ENCODE data around the gene BEAN1. TPM values are rescaled to one million over a fixed set of nuclear protein-coding genes. Genes with fewer than 3 reads are reported as not detected.
A peak's percentile ranks its signal among the peaks of the same experiment; 100 is the strongest.

The BEAN1 gene
- total RNA-seq, 1 donor from 2014 or later: 1.2 TPM

DNA sequence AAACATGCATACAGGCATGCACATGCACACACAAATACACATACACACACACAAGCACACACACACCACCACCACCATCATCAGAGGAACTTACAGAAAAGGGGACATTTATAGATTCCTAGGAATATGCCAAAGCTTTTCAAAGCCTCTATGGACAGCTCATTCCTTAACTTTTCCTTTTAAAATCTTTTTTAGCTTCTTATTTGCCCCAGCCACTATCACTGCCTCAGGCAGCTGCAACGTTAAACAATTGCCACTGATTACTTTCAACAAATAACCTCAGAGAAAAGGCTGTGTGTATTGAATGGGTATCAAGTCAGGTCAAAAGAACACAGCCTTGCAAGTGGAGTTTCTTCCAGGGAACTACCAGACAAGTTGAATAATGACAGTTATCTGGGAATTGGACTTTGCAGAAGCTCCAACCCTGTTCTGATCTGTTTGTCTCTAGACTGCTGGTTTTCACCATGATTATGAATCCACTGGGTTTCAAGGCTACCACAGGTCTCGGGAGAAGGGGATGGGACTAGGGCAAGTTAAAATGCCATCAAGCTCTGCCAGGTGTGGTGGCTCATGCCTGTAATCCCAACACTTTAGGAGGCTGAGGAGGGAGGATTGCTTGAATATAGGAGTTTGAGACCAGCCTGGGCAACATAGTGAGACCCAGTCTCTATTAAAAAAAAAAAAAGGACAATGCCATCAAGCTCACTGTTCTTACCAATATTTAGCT is 21.9 kb upstream of the BEAN1 start:
- Mint-ChIP-seq H3K9me3 (ENCODE audit: unreplicated experiment) (peaks cover 3% of the 10 kb centered on the region), H3K27me3 (ENCODE audit: low read depth, unreplicated experiment) (peaks cover 14% of the 10 kb centered on the region), H3K36me3 (ENCODE audit: low read depth, unreplicated experiment) (peaks cover 4% of the 10 kb centered on the region), H3K4me3 (ENCODE audit: unreplicated experiment) (no peak overlapping the region), H3K4me1 (ENCODE audit: low read depth, unreplicated experiment) (peaks cover 21% of the 10 kb centered on the region), H3K27ac (ENCODE audit: unreplicated experiment) (no peak overlapping the region)
- Histone ChIP-seq H3K27me3 (ENCODE audit: insufficient read depth, low read length) (no peaks in the 10 kb centered on the region), H3K36me3 (ENCODE audit: insufficient read depth, low read length) (no peaks in the 10 kb centered on the region), H3K27ac (ENCODE audit: low read depth, low read length) (no peak overlapping the region), H4K20me1 (ENCODE audit: insufficient read depth, low read length) (no peaks in the 10 kb centered on the region), H2AFZ (ENCODE audit: low read depth, low read length) (no peak overlapping the region), H3K4me2 (ENCODE audit: low read length) (no peak overlapping the region), H3K4me1 (ENCODE audit: insufficient read depth, low read length) (peaks cover 18% of the 10 kb centered on the region), H3K79me2 (ENCODE audit: insufficient read depth, low read length) (no peaks in the 10 kb centered on the region), H3K9ac (ENCODE audit: low read length) (no peak overlapping the region), H3K4me3 (ENCODE audit: insufficient read depth, low read depth, low read length) (no peak overlapping the region), H3K9me3 (ENCODE audit: insufficient read depth, low read depth, low read length) (peaks cover 7% of the 10 kb centered on the region)
- no peak for DNase-seq (ENCODE audit: low read depth)
- no peak for FAIRE-seq
- TF ChIP-seq EZH2 (IDR thresholded peaks at IDR 0.05; ENCODE audit: insufficient read depth, low read length): no peak
- TF ChIP-seq, protein P1, sequence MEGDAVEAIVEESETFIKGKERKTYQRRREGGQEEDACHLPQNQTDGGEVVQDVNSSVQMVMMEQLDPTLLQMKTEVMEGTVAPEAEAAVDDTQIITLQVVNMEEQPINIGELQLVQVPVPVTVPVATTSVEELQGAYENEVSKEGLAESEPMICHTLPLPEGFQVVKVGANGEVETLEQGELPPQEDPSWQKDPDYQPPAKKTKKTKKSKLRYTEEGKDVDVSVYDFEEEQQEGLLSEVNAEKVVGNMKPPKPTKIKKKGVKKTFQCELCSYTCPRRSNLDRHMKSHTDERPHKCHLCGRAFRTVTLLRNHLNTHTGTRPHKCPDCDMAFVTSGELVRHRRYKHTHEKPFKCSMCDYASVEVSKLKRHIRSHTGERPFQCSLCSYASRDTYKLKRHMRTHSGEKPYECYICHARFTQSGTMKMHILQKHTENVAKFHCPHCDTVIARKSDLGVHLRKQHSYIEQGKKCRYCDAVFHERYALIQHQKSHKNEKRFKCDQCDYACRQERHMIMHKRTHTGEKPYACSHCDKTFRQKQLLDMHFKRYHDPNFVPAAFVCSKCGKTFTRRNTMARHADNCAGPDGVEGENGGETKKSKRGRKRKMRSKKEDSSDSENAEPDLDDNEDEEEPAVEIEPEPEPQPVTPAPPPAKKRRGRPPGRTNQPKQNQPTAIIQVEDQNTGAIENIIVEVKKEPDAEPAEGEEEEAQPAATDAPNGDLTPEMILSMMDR (IDR thresholded peaks at IDR 0.05; ENCODE audit: insufficient read depth, low read depth, low read length): no peak

DNA sequence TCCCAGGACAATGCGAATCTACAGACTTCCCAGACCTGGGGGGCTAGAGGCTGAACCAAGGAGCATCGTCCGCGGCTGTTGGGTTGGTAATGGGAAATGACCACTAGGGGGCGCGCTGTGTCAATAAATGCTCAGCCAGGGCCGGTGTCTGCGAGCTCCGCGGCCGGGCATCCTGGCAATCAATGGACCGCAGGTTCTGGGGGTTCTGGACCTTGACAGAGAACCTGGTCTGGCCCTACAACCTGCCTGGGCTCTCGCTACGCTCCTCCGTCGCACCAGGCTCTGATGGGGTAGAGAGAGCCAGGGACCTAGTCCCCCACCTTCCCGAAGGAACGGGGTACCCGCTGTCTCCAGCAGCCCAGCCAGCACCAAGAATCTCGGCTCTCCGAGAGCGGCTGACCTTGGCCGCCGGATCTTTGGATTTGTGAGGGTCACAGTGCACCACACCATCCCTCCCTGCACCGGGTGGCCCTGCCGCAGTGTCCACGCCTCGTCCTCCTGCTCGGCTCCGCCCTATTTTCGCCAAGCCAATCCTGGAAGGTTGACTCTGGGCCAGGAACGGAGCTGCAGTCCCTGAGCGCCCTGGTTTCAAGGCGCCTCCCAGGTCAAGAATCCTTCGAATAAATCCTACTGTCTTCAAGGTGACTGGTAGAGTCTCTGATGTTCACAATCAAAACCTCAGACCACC is 20.4 kb upstream of the BEAN1 start:
- no peaks in the 10 kb centered on the region for H3K27me3 ChIP-seq (ENCODE audit: insufficient read depth, low read length)
- H3K9ac ChIP-seq (ENCODE audit: low read length): peak overlapping the region; percentile 79
- H3K4me1 ChIP-seq (ENCODE audit: insufficient read depth, low read length): peaks cover 18% of the 10 kb centered on the region
- FAIRE-seq (no peak), DNase-seq (ENCODE audit: low read depth) (peak; percentile 44)
- TF ChIP-seq, protein P1 (IDR thresholded peaks at IDR 0.05; ENCODE audit: insufficient read depth, low read depth, low read length): peak; percentile 74
- no peak for TF ChIP-seq EZH2 (IDR thresholded peaks at IDR 0.05; ENCODE audit: insufficient read depth, low read length)
- H3K4me3 ChIP-seq (ENCODE audit: insufficient read depth, low read depth, low read length): peak overlapping the region; percentile 72
- H3K9me3 ChIP-seq (ENCODE audit: insufficient read depth, low read depth, low read length): peaks cover 7% of the 10 kb centered on the region
- peak overlapping the region; percentile 98 for H3K4me2 ChIP-seq (ENCODE audit: low read length)
- no peak overlapping the region for H3K27ac Mint-ChIP-seq (ENCODE audit: unreplicated experiment)
- no peaks in the 10 kb centered on the region for H4K20me1 ChIP-seq (ENCODE audit: insufficient read depth, low read length)
- peaks cover 4% of the 10 kb centered on the region for H3K36me3 Mint-ChIP-seq (ENCODE audit: low read depth, unreplicated experiment)
- H3K79me2 ChIP-seq (ENCODE audit: insufficient read depth, low read length): no peaks in the 10 kb centered on the region
- H2AFZ ChIP-seq (ENCODE audit: low read depth, low read length): peak overlapping the region; percentile 97
- peaks cover 3% of the 10 kb centered on the region for H3K9me3 Mint-ChIP-seq (ENCODE audit: unreplicated experiment)
- no peaks in the 10 kb centered on the region for H3K36me3 ChIP-seq (ENCODE audit: insufficient read depth, low read length)
- peak overlapping the region; percentile 82 for H3K4me3 Mint-ChIP-seq (ENCODE audit: unreplicated experiment)
- peaks cover 14% of the 10 kb centered on the region for H3K27me3 Mint-ChIP-seq (ENCODE audit: low read depth, unreplicated experiment)
- peak overlapping the region; percentile 11 for H3K27ac ChIP-seq (ENCODE audit: low read depth, low read length)
- peaks cover 21% of the 10 kb centered on the region for H3K4me1 Mint-ChIP-seq (ENCODE audit: low read depth, unreplicated experiment)

Data from astrocyte (in vitro differentiated cells and primary cell).